BLaER1 (cell line): ENCODE data around the gene BMP5.
"Not testable (repeated sequence)": the region's sequence is repeated elsewhere in the genome, so short reads cannot be mapped to it uniquely, and the experiment has no call there.

Source experiments
- H3K27ac ChIP-seq: shearing (Covaris generic); formaldehyde crosslinking; 2 replicates; pipeline ENCODE4 v1.8.1; 2022
- H3K27me3 ChIP-seq: shearing (Covaris generic); formaldehyde crosslinking; 2 replicates; pipeline ENCODE4 v1.8.1; 2022
- H3K36me3 ChIP-seq: shearing (Covaris generic); formaldehyde crosslinking; 2 replicates; pipeline ENCODE4 v1.8.1; 2022
- H3K4me1 ChIP-seq: shearing (Covaris generic); formaldehyde crosslinking; 2 replicates; pipeline ENCODE4 v1.8.1; 2022
- H3K4me2 ChIP-seq: shearing (Covaris generic); formaldehyde crosslinking; 2 replicates; pipeline ENCODE4 v1.8.1; 2022
- H3K4me3 ChIP-seq: shearing (Covaris generic); formaldehyde crosslinking; 2 replicates; pipeline ENCODE4 v1.8.1; 2022
- H3K9ac ChIP-seq: shearing (Covaris generic); formaldehyde crosslinking; 2 replicates; pipeline ENCODE4 v1.8.1; 2022
- H3K9me3 ChIP-seq: shearing (Covaris generic); formaldehyde crosslinking; 2 replicates; pipeline ENCODE4 v1.8.1; 2022
- H4K20me1 ChIP-seq: shearing (Covaris generic); formaldehyde crosslinking; 2 replicates; pipeline ENCODE4 v1.8.1; 2022
- Cebpa-rat ChIP-seq: shearing (Covaris generic); IDR thresholded peaks from 2 replicates; pipeline ENCODE4 v1.8.1; 2022

The BMP5 gene

GRCh38 chr6:55875400-55875799, at the start of gene BMP5:
Gene BMP5, minus strand, starts transcription at chr6:55875590. Its CDS starts 725 bp downstream, at chr6:55874865.
- H3K9ac ChIP-seq = no peak within 1 kb of the TSS

GRCh38 chr6:55922406-55922805, 47.0 kb upstream of the BMP5 start:
- TF ChIP-seq Cebpa-rat = no peak
- no peaks in the 10 kb centered on the region for H3K36me3 ChIP-seq
- H3K27ac ChIP-seq = no peak overlapping the region
- H3K27me3 ChIP-seq = no peaks in the 10 kb centered on the region
- H3K9ac ChIP-seq = no peak overlapping the region
- H3K4me1 ChIP-seq = no peaks in the 10 kb centered on the region
- H3K4me2 ChIP-seq = no peak overlapping the region
- no peaks in the 10 kb centered on the region for H3K9me3 ChIP-seq
- H4K20me1 ChIP-seq = no peaks in the 10 kb centered on the region
- no peak overlapping the region for H3K4me3 ChIP-seq

More at GRCh38 chr6:55875400-55875799, at the start of gene BMP5:
- Histone ChIP-seq H3K4me2 (no peak within 1 kb of the TSS), H3K9me3 (no peaks in the 10 kb centered on the region), H3K36me3 (no peaks in the 10 kb centered on the region), H4K20me1 (no peaks in the 10 kb centered on the region), H3K4me3 (no peak within 1 kb of the TSS), H3K4me1 (no peaks in the 10 kb centered on the region), H3K27me3 (no peaks in the 10 kb centered on the region), H3K27ac (no peak within 1 kb of the TSS)
- no peak for TF ChIP-seq Cebpa-rat

GRCh38 chr6:55919716-55920308, 44.4 kb upstream of the BMP5 start:
- H3K27me3 ChIP-seq = no peaks in the 10 kb centered on the region
- H3K36me3 ChIP-seq = no peaks in the 10 kb centered on the region
- no peak overlapping the region for H3K4me3 ChIP-seq
- H3K9ac ChIP-seq = no peak overlapping the region
- H3K4me2 ChIP-seq = no peak overlapping the region
- no peaks in the 10 kb centered on the region for H3K9me3 ChIP-seq
- H3K27ac ChIP-seq = no peak overlapping the region
- TF ChIP-seq Cebpa-rat = no peak
- H3K4me1 ChIP-seq = no peaks in the 10 kb centered on the region
- H4K20me1 ChIP-seq = no peaks in the 10 kb centered on the region

GRCh38 chr6:55918639-55919038, 43.2 kb upstream of the BMP5 start:
- Histone ChIP-seq H4K20me1 (no peaks in the 10 kb centered on the region), H3K4me1 (no peaks in the 10 kb centered on the region), H3K36me3 (no peaks in the 10 kb centered on the region), H3K9me3 (no peaks in the 10 kb centered on the region), H3K9ac (no peak overlapping the region), H3K4me3 (no peak overlapping the region), H3K27me3 (no peaks in the 10 kb centered on the region), H3K27ac (no peak overlapping the region), H3K4me2 (no peak overlapping the region)
- TF ChIP-seq Cebpa-rat = no peak

GRCh38 chr6:55917751-55918415, 42.5 kb upstream of the BMP5 start:
- no peak for TF ChIP-seq Cebpa-rat

GRCh38 chr6:55916188-55916587, 40.8 kb upstream of the BMP5 start:
- no peak for TF ChIP-seq Cebpa-rat
- no peak overlapping the region for H3K9ac ChIP-seq
- H3K27ac ChIP-seq = no peak overlapping the region
- no peaks in the 10 kb centered on the region for H3K4me1 ChIP-seq
- H3K36me3 ChIP-seq = no peaks in the 10 kb centered on the region
- H3K27me3 ChIP-seq = no peaks in the 10 kb centered on the region
- H3K9me3 ChIP-seq = no peaks in the 10 kb centered on the region
- no peaks in the 10 kb centered on the region for H4K20me1 ChIP-seq
- no peak overlapping the region for H3K4me2 ChIP-seq
- H3K4me3 ChIP-seq = no peak overlapping the region

More at GRCh38 chr6:55917751-55918415, 42.5 kb upstream of the BMP5 start:
- Histone ChIP-seq H3K4me1 (no peaks in the 10 kb centered on the region), H3K27ac (no peak overlapping the region), H3K9ac (no peak overlapping the region), H3K36me3 (no peaks in the 10 kb centered on the region), H3K9me3 (no peaks in the 10 kb centered on the region), H3K27me3 (no peaks in the 10 kb centered on the region), H3K4me2 (no peak overlapping the region), H4K20me1 (no peaks in the 10 kb centered on the region), H3K4me3 (no peak overlapping the region)

- Histone ChIP-seq H3K9ac (no peak overlapping the region), H3K27me3 (no peaks in the 10 kb centered on the region), H3K36me3 (no peaks in the 10 kb centered on the region), H3K4me2 (no peak overlapping the region), H3K27ac (no peak overlapping the region), H3K9me3 (peaks cover 4% of the 10 kb centered on the region; the same call in 1 of the 2 replicates), H3K4me1 (no peaks in the 10 kb centered on the region), H4K20me1 (no peaks in the 10 kb centered on the region), H3K4me3 (no peak overlapping the region)
- TF ChIP-seq Cebpa-rat = no peak
These were observed 38.1 kb upstream of the BMP5 start for GRCh38 chr6:55913228-55914195.

- not testable (repeated sequence) for H3K36me3 ChIP-seq, H3K27ac ChIP-seq, H3K4me1 ChIP-seq, H3K4me2 ChIP-seq, H3K4me3 ChIP-seq, H4K20me1 ChIP-seq, H3K9me3 ChIP-seq, H3K27me3 ChIP-seq, H3K9ac ChIP-seq
These were observed 35.1 kb upstream of the BMP5 start for GRCh38 chr6:55910466-55910865.

GRCh38 chr6:55909911-55910310, 34.5 kb upstream of the BMP5 start:
- H4K20me1 ChIP-seq, H3K36me3 ChIP-seq, H3K4me3 ChIP-seq, H3K4me1 ChIP-seq, H3K27ac ChIP-seq, H3K9ac ChIP-seq, H3K4me2 ChIP-seq, H3K27me3 ChIP-seq, H3K9me3 ChIP-seq: not testable (repeated sequence)

GRCh38 chr6:55902796-55903195, 27.4 kb upstream of the BMP5 start:
- H3K36me3 ChIP-seq = no peaks in the 10 kb centered on the region
- H3K27me3 ChIP-seq = no peaks in the 10 kb centered on the region
- no peaks in the 10 kb centered on the region for H4K20me1 ChIP-seq
- no peak overlapping the region for H3K4me3 ChIP-seq
- no peak overlapping the region for H3K9ac ChIP-seq
- H3K4me2 ChIP-seq = no peak overlapping the region
- TF ChIP-seq Cebpa-rat = no peak
- H3K9me3 ChIP-seq = no peaks in the 10 kb centered on the region
- no peaks in the 10 kb centered on the region for H3K4me1 ChIP-seq
- no peak overlapping the region for H3K27ac ChIP-seq
